Mucosa of descending colon (tissue), 3 donors: ENCODE measurements around the gene EFHC1. TPM values are rescaled to one million over a fixed set of nuclear protein-coding genes. Genes with fewer than 3 reads are reported as not detected.

ENCODE experiments used
- ATAC-seq: fragments of 200-7000 bp; cut with Tn5 transposase; one replicate; pipeline ENCODE4 v1.9.1; 2020; ENCODE audit warnings: mild to moderate bottlenecking, moderate library complexity
- DNase-seq, 3 donors: peaks; one replicate each; pipeline ENCODE4 v3.0.0-alpha.2; 2020
- H3K36me3 ChIP-seq: fragments of 200-600 bp; one replicate; pipeline ENCODE4 v1.8.0; 2021; ENCODE audit warnings: low read depth, mild to moderate bottlenecking
- H3K4me1 ChIP-seq: fragments of 200-600 bp; one replicate; pipeline ENCODE4 v1.8.0; 2021; ENCODE audit warnings: low read depth, mild to moderate bottlenecking
- H3K4me3 ChIP-seq: fragments of 200-600 bp; one replicate; pipeline ENCODE4 v1.8.0; 2021; ENCODE audit warnings: mild to moderate bottlenecking
- H3K9me3 ChIP-seq: fragments of 200-600 bp; one replicate; pipeline ENCODE4 v1.8.0; 2021; ENCODE audit warnings: mild to moderate bottlenecking
- intact Hi-C, 2 donors: fragments of 100-400 bp; cut with DNase I in 1 of 2; cut with micrococcal nuclease in 1 of 2; formaldehyde crosslinking; loops; one replicate each; pipeline versions ENCODE4 v1.11.0 to v1.11.1; 2022; cut with DNase I, micrococcal nuclease
- total RNA-seq, 3 donors: library from RNA; stranded (reverse); fragmentation: NEBNext Ultra II Directional in 2 of 3; extraction: Animal tissue kit (Norgen Biotek cat#: 25700) in 2 of 3; gene quantifications; one replicate each; pipeline versions ENCODE4 v1.2.1 to v1.2.4, GENCODE V29; 2021 to 2023
- TF ChIP-seq, protein P1 (sequence below): fragments of 200-600 bp; IDR thresholded peaks from one replicate; pipeline ENCODE4 v1.8.0; 2022; ENCODE audit warnings: antibody characterized with exemption, mild to moderate bottlenecking
- donor health status: DM: no; HTN: no; CAD: no; lungs with moderate emphysema.
- donor health status: DM: no; HTN: no; CAD: no.
- donor health status: DM: no; HTN: yes; CAD: no.

The EFHC1 gene
- total RNA-seq, 3 donors from 2014 or later, result 10.8 to 22.2 (median 20.5) TPM

DNA sequence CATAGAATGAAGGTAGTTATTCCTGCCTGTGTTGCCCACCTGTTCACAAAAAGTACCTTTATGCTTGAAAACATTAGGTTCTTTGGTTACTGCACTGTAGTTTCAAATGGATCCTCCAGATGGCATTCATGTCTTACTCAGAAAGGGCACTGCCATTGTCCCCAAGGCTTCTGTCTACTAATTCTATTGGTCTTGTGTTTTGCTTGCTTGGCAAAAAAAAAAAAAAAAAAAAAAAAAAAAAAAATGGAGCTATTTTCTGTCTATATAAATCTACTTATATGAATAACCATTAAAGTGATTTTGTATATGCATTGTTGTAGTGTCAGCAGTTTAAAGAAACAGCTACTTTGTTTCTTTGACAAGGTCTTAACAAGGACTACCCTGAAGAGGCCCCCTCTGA lies 12.7 kb upstream of the EFHC1 start:
- ATAC-seq (no peak), DNase-seq (no peak)
- Histone ChIP-seq H3K4me3 (no peak overlapping the region), H3K4me1 (peaks cover 7% of the 10 kb centered on the region), H3K9me3 (no peaks in the 10 kb centered on the region), H3K36me3 (no peaks in the 10 kb centered on the region)
- TF ChIP-seq, protein P1, sequence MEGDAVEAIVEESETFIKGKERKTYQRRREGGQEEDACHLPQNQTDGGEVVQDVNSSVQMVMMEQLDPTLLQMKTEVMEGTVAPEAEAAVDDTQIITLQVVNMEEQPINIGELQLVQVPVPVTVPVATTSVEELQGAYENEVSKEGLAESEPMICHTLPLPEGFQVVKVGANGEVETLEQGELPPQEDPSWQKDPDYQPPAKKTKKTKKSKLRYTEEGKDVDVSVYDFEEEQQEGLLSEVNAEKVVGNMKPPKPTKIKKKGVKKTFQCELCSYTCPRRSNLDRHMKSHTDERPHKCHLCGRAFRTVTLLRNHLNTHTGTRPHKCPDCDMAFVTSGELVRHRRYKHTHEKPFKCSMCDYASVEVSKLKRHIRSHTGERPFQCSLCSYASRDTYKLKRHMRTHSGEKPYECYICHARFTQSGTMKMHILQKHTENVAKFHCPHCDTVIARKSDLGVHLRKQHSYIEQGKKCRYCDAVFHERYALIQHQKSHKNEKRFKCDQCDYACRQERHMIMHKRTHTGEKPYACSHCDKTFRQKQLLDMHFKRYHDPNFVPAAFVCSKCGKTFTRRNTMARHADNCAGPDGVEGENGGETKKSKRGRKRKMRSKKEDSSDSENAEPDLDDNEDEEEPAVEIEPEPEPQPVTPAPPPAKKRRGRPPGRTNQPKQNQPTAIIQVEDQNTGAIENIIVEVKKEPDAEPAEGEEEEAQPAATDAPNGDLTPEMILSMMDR, result no peak
- intact Hi-C loops, result loop anchor here in 1 of 2 donors (10.0 kb wide), 1 partner anchor 123 kb away; the partner anchor contains the start of gene MCM3

DNA sequence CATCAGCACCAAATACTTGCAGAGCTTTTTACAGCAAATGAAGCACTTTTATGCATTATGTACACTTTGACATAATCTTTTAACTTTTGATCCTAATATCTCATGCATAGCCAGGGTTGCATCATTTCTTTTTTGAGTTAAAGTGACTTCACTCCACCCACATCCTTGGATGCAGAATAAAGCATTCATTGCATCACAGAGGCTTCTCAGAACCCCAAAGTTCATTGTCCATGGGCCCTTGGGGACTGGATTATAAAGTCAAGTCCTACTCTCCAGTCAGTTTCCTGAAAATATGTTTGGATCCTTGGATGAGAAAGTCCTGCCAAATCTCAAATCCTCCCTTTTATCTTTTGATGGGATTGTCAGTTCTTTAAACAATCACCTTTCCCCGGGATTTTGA lies 10.6 kb upstream of the EFHC1 start:
- Histone ChIP-seq H3K36me3 (no peaks in the 10 kb centered on the region), H3K9me3 (no peaks in the 10 kb centered on the region), H3K4me3 (no peak overlapping the region), H3K4me1 (no peaks in the 10 kb centered on the region)
- TF ChIP-seq, protein P1, result no peak
- ATAC-seq (no peak), DNase-seq (no peak)
- intact Hi-C loops, result loop anchor here in 1 of 2 donors (10.0 kb wide), 1 partner anchor 125 kb away; the partner anchor contains the start of gene MCM3

DNA sequence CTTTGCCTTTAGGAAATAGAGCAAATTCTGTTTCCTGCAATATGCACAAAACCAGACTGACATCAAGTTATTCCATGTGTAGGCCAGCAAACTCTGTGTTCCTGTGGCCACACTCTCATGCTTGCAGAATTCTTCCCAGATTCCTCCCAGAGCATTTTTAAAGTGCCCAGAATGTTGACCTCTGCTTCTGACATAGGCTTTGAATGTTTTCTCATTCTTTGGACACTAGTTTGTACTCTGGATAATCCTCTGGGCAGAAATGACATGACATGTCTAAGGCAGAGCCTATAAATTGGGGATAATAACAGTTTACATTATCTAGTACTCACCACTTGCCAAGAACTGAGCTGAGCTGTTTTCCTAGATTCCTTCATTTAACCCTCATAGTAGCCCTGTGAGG lies 9.2 kb upstream of the EFHC1 start:
- TF ChIP-seq, protein P1, result no peak
- H3K4me1 ChIP-seq, result no peaks in the 10 kb centered on the region
- H3K4me3 ChIP-seq, result no peak overlapping the region
- H3K36me3 ChIP-seq, result no peaks in the 10 kb centered on the region
- ATAC-seq, result peak; percentile 12
- H3K9me3 ChIP-seq, result no peaks in the 10 kb centered on the region
- intact Hi-C loops, result loop anchor here in 1 of 2 donors (10.0 kb wide), 1 partner anchor 164 kb away; the partner anchor contains the start of gene TRAM2
- no peak for DNase-seq

DNA sequence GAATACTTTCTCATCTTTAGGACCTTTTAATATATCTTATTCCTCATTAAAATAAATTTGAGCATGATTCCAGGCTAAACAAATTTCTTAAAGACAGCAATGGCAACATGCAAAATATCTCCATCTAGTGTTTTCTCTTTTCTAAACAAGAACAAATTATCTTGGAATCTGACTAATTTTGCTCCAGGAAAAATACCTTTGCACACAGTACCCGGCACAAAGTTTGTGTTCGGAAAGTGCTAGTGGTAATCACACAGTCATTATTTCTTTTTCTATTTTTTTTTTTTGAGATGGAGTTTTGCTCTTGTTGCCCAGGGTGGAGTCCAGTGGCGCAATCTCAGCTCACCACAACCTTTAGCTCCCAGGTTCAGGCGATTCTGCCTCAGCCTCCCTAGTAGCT lies 8.2 kb upstream of the EFHC1 start:
- intact Hi-C loops, result loop anchor here in 1 of 2 donors (10.0 kb wide), 1 partner anchor 163 kb away; the partner anchor contains the start of gene TRAM2
- H3K4me1 ChIP-seq, result no peaks in the 10 kb centered on the region
- no peaks in the 10 kb centered on the region for H3K36me3 ChIP-seq
- no peak overlapping the region for H3K4me3 ChIP-seq
- no peak for ATAC-seq
- TF ChIP-seq, protein P1, result no peak
- no peaks in the 10 kb centered on the region for H3K9me3 ChIP-seq
- no peak for DNase-seq

DNA sequence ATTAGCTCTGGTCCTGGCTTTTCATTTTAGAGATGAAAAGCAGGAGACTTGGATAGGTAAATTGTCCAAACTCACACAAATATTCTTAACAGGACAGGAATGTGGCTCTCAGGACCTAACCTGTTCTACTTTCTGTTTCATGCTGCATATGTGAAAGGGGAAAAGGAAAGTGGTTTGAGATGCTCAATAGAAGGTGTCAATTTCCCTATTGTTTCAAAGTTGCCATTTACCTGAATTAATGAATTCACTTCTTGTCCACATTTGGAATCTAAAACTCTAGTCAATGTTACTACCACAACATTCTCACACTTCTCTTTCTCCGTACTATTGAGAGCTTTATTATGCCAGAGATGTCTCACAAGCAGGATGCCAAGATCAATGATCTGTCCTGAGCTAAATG lies 4.8 kb upstream of the EFHC1 start:
- H3K4me3 ChIP-seq, result no peak overlapping the region
- no peak for DNase-seq
- no peaks in the 10 kb centered on the region for H3K36me3 ChIP-seq
- TF ChIP-seq, protein P1, result no peak
- H3K4me1 ChIP-seq, result no peaks in the 10 kb centered on the region
- ATAC-seq, result no peak
- intact Hi-C loops, result loop anchor here (5.0 to 10.0 kb wide), 3 partner anchors 159 to 247 kb away; partner anchors contain the start of gene TRAM2 (in 1 of the 2)
- H3K9me3 ChIP-seq, result no peaks in the 10 kb centered on the region
